ENCODE results near the gene STPG1.

STPG1 gene

DNA sequence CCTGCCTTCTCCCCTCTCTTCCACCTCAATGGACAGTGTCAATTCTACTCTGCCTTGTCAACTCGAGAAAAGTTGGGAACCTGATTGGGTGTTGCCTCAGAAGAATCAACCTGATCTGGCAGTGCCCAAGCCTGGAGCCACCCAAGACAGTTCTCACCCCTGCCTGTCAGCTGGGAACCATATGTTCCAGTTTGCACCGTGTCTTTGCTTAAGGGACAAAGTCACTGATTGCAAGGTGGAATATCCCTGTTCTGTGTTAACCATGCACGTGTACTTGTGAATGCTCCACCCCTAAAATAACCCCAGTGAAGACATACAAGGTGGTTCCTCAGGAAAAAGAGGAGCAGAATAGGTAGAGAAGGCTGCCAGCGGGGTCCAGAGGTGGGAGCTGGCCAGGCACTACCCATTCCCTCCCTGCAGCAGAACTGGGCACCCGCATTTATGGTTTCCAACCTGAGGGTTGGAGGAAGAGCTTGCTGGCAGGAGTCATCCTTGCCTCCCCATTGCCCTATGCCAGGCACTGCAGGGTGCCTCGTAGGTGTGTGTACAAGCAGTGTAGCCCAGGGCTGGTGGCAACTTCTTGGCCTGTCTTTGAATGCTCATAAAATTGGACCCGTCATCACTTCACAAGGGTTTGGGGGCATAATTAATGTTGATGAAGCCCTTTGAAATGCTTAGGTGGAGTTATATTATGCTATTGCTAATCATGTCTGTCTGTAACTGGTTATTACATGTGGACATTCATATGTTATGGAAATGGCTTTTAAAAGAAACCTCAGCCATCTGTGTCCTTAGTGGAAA lies 13.4 kb upstream of the STPG1 start:
- no peak for DNase-seq (ENCODE audit: low read depth)

- DNase-seq (ENCODE audit: low read depth), result no peak
Measured at GRCh38 chr1:24425922-24426321, 12.3 kb upstream of the STPG1 start.

DNA sequence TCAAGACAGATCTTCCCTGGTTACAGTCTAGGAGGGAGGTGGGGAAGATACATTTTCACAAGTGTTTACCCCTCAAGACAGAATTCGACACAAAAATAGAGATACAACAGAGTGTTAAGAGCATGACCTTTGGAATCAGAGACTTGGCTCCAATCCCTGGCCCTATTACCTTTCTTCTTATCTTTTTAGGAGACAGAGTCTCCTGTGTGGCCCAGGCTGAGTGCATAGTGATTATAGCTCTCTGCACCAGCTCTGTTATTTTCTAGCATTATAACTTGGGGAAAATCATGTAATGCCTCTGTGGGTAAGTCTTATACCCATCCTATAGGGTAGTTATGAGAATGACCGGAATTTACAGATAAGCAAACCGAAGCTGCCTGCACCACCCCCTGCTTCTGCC lies 11.9 kb upstream of the STPG1 start:
- no peak for DNase-seq (ENCODE audit: low read depth)

DNA sequence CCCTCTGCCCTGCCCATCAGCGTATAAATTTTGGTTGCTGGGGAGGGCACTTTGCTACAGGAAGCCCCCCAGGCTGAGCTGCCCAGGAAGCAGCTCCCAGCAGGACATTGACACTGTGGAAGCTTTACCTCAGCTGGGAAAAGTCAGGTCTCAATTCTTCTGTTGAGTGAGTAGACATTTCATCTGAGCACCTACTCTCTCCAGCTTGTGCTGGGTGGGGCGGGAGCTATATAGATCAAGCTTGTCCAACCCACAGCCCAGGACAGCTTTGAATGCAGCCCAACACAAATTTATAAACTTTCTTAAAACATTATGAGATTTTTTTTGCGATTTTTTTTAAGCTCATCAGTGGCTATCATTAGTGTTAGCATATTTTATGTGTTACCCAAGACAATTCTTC lies 11.4 kb upstream of the STPG1 start:
- DNase-seq (ENCODE audit: low read depth), result no peak

GRCh38 chr1:24424207-24424606 lies 10.6 kb upstream of the STPG1 start:
- no peak for DNase-seq (ENCODE audit: low read depth)

GRCh38 chr1:24421502-24421901 lies 7.9 kb upstream of the STPG1 start:
- no peak for DNase-seq (ENCODE audit: low read depth)

- DNase-seq (ENCODE audit: low read depth), result no peak
Measured at GRCh38 chr1:24420547-24420946, 7.0 kb upstream of the STPG1 start.

- no peak for DNase-seq (ENCODE audit: low read depth)
Measured at GRCh38 chr1:24418898-24419628, 5.5 kb upstream of the STPG1 start.

DNA sequence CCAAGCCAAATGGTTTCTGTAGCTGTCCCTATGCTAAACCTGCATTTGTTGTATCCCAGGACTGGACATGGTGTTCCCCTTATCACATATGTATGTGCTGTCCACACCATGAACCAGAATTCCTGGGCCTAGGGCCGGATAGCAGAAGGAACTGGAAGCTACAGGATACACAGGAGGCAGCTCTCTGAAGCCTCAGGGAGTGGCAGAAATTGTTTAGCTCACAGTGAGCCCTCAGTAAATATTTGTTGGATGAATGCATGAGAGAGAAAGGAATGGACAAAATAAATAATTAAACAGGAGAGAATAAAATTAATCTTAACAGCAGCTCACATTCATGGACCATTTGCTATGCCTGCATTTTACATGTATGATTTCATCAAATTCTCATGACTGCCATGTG lies 4.1 kb upstream of the STPG1 start:
- no peak for DNase-seq (ENCODE audit: low read depth)

DNA sequence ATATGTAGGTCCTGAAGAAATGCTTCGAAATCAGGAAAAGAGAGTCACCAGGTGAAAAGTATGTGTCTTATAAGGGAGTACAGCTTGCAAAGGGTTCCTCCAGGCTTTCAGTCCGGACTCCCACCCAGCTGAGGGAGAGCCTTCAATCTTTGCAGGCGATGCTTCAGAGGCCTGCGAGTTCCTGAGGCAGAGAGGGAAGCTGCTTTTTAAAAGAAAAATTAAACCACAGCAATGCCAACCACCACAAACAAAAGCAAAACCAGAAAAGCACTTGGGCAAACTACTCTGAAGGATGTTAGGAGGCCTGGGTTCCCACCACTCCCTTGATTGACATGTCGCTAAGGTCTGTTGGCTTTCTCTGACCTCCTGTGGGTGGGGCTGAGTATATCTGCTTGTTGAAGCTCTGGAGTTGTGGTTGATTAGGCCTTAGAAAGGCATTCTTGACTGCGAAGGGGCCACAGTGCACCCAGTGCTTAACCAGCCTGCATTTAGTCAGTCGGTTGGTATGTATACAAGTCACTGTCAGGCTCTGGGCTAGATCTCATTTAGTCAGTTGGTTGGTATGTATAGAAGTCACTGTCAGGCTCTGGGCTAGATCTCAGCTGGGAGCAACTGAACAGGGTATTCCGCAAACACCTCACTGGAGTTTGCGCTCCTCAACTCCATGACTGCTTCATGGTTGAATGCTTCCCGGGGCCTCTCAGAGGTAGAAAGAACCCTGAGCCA lies 3.2 kb upstream of the STPG1 start:
- DNase-seq (ENCODE audit: low read depth), result peak; percentile 53

DNA sequence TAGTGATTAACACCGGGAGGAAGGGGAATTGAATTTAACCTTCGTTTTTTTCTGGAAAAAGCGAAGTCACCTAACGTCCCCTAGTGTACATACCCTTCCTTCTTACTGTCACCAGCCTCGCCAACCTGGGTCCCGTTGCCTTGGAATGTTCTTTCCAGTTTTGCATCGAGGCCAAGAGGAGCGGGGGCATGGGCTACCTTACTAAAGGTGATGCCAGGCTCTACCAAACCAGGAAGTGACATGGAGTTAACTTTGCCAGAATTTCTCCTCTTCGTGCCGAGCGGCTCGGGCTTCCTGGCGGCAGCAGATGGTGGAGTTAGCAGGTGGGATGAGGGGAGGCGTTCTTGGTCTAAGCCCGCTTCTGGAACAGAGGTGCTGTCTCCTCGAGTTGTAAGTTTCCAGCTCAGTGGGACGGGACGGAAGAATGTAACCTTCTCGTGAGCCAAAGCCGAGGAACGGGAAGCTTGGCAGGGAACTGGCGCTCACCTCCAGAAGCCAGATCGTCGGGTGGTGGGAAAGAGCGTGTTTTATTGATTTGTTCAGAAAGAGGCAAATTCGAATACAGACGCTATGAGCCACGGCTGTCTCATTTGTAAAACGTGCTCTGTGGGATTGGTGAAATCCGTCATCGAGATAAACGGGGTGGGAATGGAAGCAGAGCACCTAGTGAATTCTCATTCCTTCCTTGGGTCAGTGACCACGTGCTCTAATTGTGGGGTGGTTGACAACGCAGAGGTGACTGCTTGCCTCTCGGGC lies 2.5 kb upstream of the STPG1 start:
- DNase-seq (ENCODE audit: low read depth), result no peak

DNA sequence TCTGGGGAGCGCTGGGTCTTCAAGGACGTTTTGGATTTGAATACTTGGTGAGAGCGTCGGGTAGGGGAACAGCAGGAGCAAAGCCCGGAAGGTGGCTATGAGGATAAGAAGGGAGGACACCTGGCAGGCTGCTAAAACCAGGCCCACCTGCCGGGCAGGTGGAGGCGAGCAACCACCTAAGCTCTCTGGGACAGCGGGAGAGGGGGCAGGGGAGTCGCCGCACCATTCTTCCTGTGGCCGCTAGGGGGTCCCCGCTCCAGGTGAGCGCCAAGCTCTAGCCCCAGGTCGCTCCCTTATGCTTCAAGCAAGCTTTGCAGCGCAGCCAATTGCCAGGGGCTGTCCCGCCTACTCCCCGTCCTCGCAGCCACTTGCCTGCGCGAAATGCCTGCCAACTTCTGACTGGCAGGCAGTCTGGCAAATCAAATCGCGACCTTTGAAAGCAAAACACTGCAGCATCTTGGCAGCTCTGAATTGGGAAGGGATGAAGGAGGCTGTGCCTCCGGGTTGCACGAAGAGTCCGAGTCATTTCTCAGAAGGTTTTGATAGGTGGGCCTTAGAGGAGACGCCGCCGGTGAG lies 1.8 kb upstream of the STPG1 start, which contains the start of gene NIPAL3:
NIPAL3 (plus strand) TSS at position 469 of the 576 bp plus-strand sequence. CDS start 3,746 bp downstream, outside the sequence.
- DNase-seq (ENCODE audit: low read depth), result peak; percentile 92

DNA sequence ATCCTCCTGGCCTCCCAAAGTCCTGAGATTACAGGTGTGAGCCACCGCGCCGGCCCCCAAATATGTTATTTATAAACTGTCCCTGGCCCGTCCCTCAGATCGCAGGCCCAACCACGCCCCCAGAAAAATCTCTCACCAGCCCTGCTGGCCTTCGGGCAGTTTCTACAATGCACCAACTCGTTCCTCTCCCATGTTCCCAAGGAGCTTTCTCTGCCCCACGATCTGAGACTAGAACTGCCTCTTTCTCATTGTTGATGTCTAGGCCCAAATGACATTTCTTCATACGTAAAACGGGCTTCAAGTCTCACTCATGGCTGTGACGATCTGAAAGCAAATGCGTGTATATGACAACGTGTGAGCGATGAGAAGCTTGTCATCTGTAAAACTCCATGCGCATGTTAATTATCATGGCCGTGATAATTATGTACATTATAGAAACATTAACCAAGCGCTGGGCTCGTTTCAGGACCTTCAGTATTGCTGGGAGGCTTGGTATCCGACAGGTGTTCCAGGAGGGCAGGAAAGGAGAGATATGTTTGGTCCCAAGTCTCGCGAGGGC lies 1.3 kb upstream of the STPG1 start:
- DNase-seq (ENCODE audit: low read depth), result no peak

DNA sequence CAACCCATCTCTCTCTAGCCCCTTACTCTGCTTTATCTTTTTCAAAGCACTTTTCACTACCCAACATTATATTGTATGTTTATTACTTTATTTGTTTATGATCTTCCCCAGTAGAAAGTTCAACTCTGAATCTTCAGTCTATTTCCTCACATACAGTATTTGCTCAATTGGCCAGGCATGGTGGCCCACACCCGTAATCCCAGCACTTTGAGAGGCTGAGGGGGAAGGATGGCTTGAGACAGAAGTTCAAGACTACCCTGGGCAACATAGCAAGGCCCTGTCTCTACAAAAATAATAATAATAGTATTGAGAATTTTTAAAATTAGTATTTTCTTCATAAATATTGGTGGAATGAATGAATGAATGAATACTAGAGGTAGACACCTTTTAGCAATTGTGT lies 1.2 kb downstream of the STPG1 start:
- DNase-seq (ENCODE audit: low read depth), result no peak

DNA sequence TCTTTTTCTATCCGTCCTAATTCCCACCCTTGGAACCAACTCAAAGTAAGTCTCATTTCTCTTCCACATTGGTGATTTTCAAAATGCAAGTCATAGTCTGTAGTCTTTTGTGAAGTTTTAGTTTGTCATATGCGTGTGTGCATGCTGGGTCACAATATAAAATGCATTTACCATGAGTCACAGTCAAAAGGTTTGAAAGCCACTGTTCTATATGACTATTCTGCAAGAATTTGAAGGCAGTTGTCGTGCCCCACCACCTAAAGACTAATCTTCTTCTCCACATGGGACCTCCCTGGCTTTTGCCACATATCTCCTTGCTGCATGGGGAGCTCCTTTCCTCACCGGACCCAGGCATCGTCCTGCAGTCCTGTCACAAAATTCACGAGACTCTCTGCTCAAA lies 1.6 kb downstream of the STPG1 start:
- no peak for DNase-seq (ENCODE audit: low read depth)

- DNase-seq (ENCODE audit: low read depth), result no peak
Measured at GRCh38 chr1:24410750-24411149, 2.8 kb downstream of the STPG1 start.

- DNase-seq (ENCODE audit: low read depth), result no peak
Measured at GRCh38 chr1:24409535-24409934, 4.0 kb downstream of the STPG1 start.

- no peak for DNase-seq (ENCODE audit: low read depth)
Measured at GRCh38 chr1:24406788-24407187, 6.8 kb downstream of the STPG1 start.

- DNase-seq (ENCODE audit: low read depth), result no peak
Measured at GRCh38 chr1:24403806-24404205, 9.8 kb downstream of the STPG1 start.

- no peak for DNase-seq (ENCODE audit: low read depth)
Measured at GRCh38 chr1:24400065-24400464, 13.5 kb downstream of the STPG1 start.

DNA sequence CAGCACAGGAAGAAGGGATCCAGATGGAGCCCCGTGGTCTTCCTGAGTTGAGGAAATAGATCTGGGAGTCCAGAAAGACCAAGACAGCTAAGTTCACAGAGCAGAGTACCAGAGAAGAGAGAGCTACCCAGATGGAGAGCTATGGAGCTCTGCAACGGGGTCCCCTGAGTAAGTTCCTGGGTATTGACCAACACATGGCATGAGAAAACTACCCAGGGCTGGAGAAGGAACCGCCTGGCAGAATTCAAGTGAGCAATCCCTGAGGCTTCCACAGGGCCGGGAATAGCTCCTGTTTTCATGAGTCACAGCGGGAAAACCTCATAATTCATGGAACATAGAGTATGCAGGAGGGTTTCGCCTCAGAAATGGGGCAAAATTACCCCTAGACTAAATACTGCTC lies 19.7 kb downstream of the STPG1 start:
- no peak for DNase-seq (ENCODE audit: low read depth)
